SU-DHL-6 (cell line): ENCODE results near the gene STYXL1.

ENCODE experiments used
- CTCF ChIP-seq: fragments of 200-600 bp; sonication (generic); IDR thresholded peaks from one replicate; pipeline ENCODE4 v1.5.1; 2017; ENCODE audit warnings: antibody characterized with exemption, mild to moderate bottlenecking, low read length, moderate library complexity; ENCODE audit not compliant: insufficient read depth, poor library complexity, severe bottlenecking
- EZH2phosphoT487 ChIP-seq: fragments of 200-600 bp; sonication (generic), shearing (Covaris generic); conservative IDR thresholded peaks from 2 replicates; pipeline ENCODE4 v1.6.1; 2018; ENCODE audit warnings: mild to moderate bottlenecking, antibody characterized with exemption, low read length, moderate library complexity, mixed read lengths

- TF ChIP-seq CTCF (no peak), EZH2phosphoT487 (no peak)
These were observed 85.0 kb downstream of the STYXL1 start for GRCh38 chr7:75962607-75963380.
